ENCODE measurements around the gene TNFAIP8L2.

DNA sequence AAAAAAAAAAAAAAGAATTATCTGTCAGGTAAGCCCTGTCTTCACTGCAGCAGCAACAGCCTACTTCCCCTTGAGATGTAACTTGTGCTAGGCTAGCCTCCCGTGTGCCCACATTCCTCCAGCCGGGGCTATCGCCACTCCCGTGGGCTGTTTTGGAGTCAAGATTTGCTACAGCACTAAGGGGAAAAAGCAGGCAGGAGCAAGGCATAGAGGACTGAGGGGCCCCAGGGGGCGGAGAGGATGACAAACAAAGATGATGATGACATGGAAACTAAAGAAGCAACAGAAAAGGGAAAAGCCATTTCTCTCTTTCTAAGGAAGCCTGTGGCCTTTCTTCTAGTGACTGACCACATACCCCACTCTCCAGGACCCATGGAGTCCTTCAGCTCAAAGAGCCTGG is 1.9 kb downstream of the TNFAIP8L2 start:
- TF ChIP-seq NANOG (IDR thresholded peaks at IDR 0.05; ENCODE audit: insufficient read depth, low read depth, low read length, poor library complexity, severe bottlenecking) (no peak), EZH2 (IDR thresholded peaks at IDR 0.05; ENCODE audit: low read depth, low read length, severe bottlenecking) (no peak), KDM1A (IDR thresholded peaks at IDR 0.05; ENCODE audit: borderline replicate concordance, low read length) (no peak)
- TF ChIP-seq, protein P1, sequence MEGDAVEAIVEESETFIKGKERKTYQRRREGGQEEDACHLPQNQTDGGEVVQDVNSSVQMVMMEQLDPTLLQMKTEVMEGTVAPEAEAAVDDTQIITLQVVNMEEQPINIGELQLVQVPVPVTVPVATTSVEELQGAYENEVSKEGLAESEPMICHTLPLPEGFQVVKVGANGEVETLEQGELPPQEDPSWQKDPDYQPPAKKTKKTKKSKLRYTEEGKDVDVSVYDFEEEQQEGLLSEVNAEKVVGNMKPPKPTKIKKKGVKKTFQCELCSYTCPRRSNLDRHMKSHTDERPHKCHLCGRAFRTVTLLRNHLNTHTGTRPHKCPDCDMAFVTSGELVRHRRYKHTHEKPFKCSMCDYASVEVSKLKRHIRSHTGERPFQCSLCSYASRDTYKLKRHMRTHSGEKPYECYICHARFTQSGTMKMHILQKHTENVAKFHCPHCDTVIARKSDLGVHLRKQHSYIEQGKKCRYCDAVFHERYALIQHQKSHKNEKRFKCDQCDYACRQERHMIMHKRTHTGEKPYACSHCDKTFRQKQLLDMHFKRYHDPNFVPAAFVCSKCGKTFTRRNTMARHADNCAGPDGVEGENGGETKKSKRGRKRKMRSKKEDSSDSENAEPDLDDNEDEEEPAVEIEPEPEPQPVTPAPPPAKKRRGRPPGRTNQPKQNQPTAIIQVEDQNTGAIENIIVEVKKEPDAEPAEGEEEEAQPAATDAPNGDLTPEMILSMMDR (IDR thresholded peaks at IDR 0.05; ENCODE audit: control extremely low read depth in 1 of 3, insufficient read depth in 1 of 3, low read depth in 1 of 3, low read length in 3 of 3): no peak

Data from H1 (cell line).